GM12865 (cell line): Measurements from ENCODE around the gene BFSP1.

Source experiments
- DNase-seq: peaks from one replicate; pipeline ENCODE4 v3.0.0; 2010; ENCODE audit warnings: low read depth
- H3K4me3 ChIP-seq: 2 replicates; pipeline ENCODE4 v1.5.1; 2011; ENCODE audit warnings: mild to moderate bottlenecking, low read depth, low read length, control low read depth
- CTCF ChIP-seq: IDR thresholded peaks from 2 replicates; pipeline ENCODE4 v1.5.1; 2011; ENCODE audit warnings: low read length, control low read depth, low read depth, inconsistent platforms; ENCODE audit not compliant: insufficient read depth; ENCODE audit errors: missing control alignments

Gene BFSP1

GRCh38 chr20:17505636-17506517 is 25.3 kb downstream of the BFSP1 start:
- no peak overlapping the region for H3K4me3 ChIP-seq
- DNase-seq = no peak
- TF ChIP-seq CTCF = no peak

GRCh38 chr20:17504898-17505635 is 26.1 kb downstream of the BFSP1 start:
- TF ChIP-seq CTCF = peak; percentile 47
- peak overlapping the region; percentile 64 for H3K4me3 ChIP-seq
- DNase-seq = peak; percentile 74

GRCh38 chr20:17504066-17504897 is 26.9 kb downstream of the BFSP1 start:
- no peak for DNase-seq
- TF ChIP-seq CTCF = no peak
- peak overlapping the region; percentile 41 for H3K4me3 ChIP-seq

GRCh38 chr20:17503301-17504065 is 27.7 kb downstream of the BFSP1 start:
- DNase-seq = no peak
- no peak for TF ChIP-seq CTCF
- no peak overlapping the region for H3K4me3 ChIP-seq

GRCh38 chr20:17502105-17502504 is 29.1 kb downstream of the BFSP1 start:
- H3K4me3 ChIP-seq = no peak overlapping the region
- TF ChIP-seq CTCF = no peak
- no peak for DNase-seq

GRCh38 chr20:17501701-17502100 is 29.5 kb downstream of the BFSP1 start:
- no peak for DNase-seq
- no peak overlapping the region for H3K4me3 ChIP-seq
- TF ChIP-seq CTCF = no peak
